ENCODE measurements around the gene CCBE1.
"Not testable (repeated sequence)": the region's sequence is repeated elsewhere in the genome, so short reads cannot be mapped to it uniquely, and the experiment has no call there.

The CCBE1 gene

DNA sequence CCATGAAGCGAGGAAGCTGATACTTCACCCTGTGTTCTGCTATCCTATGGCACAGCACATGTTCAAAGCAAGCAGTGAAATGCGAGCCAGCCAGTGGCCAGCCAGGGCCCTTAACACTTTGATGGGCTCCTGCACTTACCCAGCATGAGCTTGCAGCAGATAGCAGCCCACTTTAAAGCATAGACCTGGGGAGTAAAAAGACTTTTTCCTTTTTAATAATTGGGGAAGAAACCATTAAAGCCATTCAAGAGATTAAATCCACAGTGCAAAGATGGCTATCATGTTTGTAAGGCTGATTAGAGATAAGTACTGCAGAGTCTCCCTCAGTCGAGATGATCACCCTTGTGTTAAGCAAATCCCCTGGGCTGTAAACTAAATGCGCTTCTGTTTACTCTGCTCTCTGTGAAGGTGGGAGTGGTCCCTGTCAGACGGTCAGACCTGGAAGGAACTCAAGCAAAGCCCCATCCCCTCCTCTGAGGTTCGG, 15.7 kb downstream of the CCBE1 start:
- no peak for DNase-seq (ENCODE audit: low read depth in 2 of 2)

- DNase-seq (ENCODE audit: low read depth in 2 of 2), result no peak
These were observed 16.2 kb downstream of the CCBE1 start for GRCh38 chr18:59681051-59681450.

DNA sequence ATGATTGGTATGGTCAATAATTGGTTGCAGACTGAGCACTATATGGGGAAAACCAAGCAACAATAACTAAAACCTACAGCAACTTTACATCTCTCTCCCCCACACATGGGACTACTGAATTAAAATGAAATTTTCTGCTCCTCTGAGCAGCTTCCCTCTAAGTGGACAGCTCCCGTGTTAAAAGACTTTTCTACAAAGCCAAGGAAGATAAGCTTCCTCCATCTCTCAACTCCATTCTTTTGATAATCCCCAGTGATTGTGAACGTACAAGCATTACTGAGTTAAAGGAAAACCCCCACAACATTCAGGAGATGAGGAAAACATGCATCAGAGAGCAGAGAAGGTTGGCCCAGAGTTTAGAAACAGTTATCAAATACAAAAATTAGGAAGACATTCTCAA, 21.9 kb downstream of the CCBE1 start:
- no peak for DNase-seq (ENCODE audit: low read depth in 2 of 2)

- DNase-seq (ENCODE audit: low read depth in 2 of 2), result no peak
These were observed 22.3 kb downstream of the CCBE1 start for GRCh38 chr18:59674903-59675270.

- no peak for DNase-seq (ENCODE audit: low read depth in 2 of 2)
These were observed 22.9 kb downstream of the CCBE1 start for GRCh38 chr18:59674186-59674902.

- no peak for DNase-seq (ENCODE audit: low read depth in 2 of 2)
These were observed 24.9 kb downstream of the CCBE1 start for GRCh38 chr18:59672235-59672711.

DNA sequence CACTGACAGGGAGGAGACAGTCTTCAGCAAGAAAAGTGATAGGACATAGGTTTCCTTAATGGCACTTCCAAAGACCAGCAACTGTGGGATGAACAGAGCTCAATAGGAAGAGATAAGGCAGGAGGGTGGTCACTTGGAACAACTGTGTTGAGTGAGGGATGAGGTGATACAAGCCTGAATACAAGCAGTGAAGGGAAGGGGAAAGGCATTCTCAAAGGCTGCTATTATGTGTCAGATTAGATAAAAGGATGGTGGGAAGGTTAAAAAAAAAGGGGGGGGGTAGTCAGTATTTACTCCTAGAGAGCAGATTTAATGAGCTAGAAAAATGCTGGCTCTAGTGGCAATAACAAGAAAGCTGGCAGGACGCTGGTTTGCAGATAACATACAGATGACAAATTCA, 25.7 kb downstream of the CCBE1 start:
- no peak for DNase-seq (ENCODE audit: low read depth in 2 of 2)

DNA sequence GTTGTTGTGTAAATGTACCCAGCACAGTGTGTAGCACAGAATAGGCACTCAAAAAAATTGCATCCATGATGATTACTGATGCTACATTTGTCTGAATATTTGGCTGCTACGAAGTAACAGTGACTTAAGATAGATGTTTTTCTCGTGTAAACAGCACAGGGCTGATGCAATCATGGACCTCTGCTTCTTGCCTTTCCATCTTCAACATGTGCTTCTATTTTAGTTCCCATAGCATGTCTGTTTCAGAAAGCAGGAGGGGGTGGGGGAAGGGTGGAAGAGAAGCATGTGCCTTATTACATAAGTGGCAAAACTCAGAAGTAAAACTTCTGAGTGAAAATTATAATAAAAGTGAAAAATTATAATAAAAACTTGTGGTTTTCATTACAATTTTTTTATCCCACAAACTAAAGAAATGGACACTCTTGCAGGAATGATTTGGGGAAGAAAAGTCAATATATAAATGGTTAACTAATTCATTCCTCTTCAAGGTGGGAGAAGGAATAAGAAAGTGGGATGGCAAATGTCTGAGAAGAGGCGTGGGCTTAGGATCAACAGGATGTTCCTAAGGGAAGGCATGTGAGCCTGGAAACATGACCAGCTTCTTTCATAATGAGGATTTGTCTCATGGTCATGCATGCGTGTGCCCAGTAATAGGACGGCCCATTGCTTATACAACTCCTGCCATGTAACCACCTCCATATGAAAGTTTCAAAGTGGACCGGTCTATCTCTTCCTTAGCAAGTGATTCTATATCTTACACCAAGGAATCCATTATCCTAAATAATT, 27.2 kb downstream of the CCBE1 start:
- DNase-seq (ENCODE audit: low read depth in 2 of 2), result no peak

- DNase-seq (ENCODE audit: low read depth in 2 of 2), result no peak
These were observed 29.7 kb downstream of the CCBE1 start for GRCh38 chr18:59667488-59667887.

GRCh38 chr18:59666007-59666402, 31.2 kb downstream of the CCBE1 start:
- DNase-seq (ENCODE audit: low read depth in 2 of 2), result not testable (repeated sequence)

DNA sequence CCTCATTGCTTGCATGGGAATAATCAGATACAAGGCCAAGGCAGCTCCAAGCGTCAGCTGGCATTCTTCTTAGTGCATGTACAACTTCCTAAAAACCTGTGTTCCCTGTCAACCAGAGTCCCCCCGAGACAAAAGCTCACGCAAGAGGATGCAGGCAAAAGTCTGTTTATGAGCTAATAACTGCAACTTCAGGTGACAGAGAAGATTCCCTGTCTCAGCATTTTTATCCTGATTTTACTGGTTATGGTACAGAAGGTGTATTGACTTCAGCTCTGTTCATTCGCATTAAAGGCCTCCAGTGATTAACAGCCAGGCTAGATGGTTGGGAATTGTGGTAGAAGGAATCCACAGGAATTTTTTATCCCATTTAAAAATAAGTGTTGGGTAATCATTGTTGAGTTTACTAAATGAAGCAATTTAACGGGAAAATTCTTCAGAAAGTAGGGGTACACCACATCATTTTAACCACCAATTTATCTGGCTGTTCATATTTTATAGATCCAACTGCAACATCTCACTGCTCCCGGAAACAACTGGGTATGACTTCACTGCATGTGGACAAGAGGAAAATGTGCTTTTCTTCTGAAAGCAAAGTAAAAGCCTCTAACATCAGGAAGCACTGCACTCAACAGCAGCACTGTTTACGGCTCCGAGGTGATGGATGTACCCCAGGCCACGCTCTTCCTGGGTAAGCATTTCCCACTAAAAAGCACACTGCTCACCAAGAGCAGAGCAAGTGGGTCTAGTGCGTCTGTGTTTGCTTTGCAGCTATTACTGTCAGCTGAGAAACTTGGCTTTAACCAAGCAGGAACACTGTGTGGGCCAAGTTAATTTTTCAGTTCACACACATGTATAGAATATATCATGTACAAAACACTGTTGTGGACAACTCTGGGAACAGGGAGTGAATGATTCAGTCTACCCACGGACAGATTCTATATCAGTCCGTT, 31.9 kb downstream of the CCBE1 start:
- DNase-seq (ENCODE audit: low read depth in 2 of 2), result no peak

DNA sequence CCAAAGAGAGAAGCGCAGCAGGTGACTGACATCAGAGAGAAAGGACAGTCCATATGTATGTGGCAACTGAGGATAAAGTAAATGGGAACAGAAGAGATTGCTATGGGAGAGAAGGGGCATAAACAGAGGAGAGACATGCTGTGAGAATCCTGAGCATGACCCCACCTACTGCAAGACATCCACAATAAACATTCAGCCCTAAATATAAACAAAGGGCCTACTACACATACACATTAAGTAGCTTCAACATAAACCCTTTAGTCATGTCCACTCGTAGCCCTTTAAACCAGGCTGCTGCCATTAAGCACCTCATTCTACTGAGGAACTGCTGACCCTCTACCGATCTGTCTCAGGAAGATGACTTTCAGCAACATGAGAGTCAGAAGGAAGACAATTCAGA, 32.9 kb downstream of the CCBE1 start:
- DNase-seq (ENCODE audit: low read depth in 2 of 2), result no peak

GRCh38 chr18:59663096-59663495, 34.1 kb downstream of the CCBE1 start:
- no peak for DNase-seq (ENCODE audit: low read depth in 2 of 2)

GRCh38 chr18:59661891-59662701, 35.1 kb downstream of the CCBE1 start:
- no peak for DNase-seq (ENCODE audit: low read depth in 2 of 2)

DNA sequence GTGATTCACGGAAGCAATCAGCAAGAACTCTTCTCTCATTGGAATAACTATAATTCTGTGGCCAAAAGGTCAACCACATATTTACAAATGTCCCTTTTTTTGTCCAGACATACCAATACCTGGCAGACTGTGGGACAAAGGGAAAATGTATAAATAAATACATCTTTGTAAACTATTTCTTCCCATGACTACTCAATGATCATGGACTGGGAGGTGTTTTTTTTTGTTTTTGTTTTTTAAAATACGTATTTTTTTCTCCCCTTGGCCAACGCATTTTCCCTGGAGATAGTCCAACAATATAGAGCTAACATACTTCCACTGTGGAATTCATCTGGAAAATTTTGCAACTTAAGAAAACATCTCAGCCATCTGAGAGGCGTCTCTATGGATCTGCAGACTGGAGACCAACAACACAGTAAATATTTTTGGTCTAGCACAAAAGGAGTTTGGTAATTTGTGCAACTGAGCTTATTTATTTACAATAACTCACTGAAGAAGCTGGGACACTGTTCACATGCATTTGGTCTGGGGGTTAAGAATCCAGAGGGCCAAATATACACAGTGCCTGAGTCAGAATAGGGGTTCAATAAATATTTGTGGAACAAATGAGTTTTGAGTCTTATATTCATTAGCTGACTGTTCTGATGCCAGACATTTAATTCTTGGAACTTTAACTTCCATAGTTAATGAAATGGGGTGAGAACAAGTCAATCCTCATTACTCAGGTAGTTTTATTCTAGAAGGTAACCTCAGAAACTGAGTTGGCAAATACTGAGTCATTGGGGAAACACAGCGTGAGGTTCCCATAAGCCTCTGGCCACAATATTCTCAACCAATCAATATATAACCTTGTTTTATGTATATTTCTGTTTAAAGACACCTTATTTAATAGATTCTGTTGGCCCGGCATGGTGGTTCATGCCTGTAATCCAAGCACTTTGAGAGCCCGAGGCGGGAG, 36.2 kb downstream of the CCBE1 start:
- no peak for DNase-seq (ENCODE audit: low read depth in 2 of 2)

DNA sequence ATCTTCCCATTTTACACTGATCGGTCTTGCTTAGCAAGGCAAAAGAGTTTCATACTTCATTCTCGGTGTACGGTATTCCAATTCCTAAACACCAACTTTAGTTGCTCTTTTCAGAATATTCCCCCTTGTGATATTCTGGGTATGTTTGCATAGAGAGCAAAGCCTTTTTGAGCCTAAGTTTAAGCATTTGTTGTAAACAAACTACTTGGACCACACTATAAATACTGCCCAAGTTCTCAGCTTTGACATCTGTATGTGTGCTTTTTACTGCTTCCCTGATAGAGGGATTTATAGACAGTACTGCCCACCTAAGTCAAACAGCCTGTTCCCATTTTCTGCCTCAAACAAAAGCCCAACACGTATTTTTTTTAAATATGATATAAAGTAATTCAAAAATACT, 36.9 kb downstream of the CCBE1 start:
- DNase-seq (ENCODE audit: low read depth in 2 of 2), result no peak

GRCh38 chr18:59659508-59660170, 37.6 kb downstream of the CCBE1 start:
- no peak for DNase-seq (ENCODE audit: low read depth in 2 of 2)

GRCh38 chr18:59658941-59659340, 38.3 kb downstream of the CCBE1 start:
- DNase-seq (ENCODE audit: low read depth in 2 of 2), result no peak

DNA sequence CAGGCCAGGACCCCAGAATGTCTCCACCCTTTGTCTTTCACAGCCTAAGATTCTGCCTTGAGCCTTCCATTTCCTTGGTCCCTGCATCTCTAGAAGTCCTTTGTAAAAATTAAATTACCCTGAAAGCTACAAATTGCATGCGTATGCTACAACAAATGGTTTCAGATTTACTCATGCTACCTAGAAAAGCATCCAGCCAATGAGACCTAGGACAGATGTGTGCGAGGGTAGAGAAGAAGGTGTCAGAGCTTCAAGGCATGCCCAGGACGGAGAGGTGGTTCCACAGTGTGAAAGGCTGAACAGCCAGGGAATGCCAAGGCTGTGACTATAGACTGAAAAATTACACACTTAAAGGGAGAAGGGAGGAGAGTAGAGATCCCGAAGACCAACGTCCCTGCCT, 40.2 kb downstream of the CCBE1 start:
- DNase-seq (ENCODE audit: low read depth in 2 of 2), result no peak

Data from activated CD4-positive, alpha-beta T cell treated with anti-CD3 and anti-CD28 coated beads for 24 hours (primary cell).